GM19240 (cell line): ENCODE measurements around the gene OR2T6.
"Not testable (repeated sequence)": the region's sequence is repeated elsewhere in the genome, so short reads cannot be mapped to it uniquely, and the experiment has no call there.

Source experiments
- DNase-seq: peaks from one replicate; pipeline ENCODE4 v3.0.0; 2011; ENCODE audit warnings: low spot score; ENCODE audit not compliant: insufficient read length

The OR2T6 gene

DNA sequence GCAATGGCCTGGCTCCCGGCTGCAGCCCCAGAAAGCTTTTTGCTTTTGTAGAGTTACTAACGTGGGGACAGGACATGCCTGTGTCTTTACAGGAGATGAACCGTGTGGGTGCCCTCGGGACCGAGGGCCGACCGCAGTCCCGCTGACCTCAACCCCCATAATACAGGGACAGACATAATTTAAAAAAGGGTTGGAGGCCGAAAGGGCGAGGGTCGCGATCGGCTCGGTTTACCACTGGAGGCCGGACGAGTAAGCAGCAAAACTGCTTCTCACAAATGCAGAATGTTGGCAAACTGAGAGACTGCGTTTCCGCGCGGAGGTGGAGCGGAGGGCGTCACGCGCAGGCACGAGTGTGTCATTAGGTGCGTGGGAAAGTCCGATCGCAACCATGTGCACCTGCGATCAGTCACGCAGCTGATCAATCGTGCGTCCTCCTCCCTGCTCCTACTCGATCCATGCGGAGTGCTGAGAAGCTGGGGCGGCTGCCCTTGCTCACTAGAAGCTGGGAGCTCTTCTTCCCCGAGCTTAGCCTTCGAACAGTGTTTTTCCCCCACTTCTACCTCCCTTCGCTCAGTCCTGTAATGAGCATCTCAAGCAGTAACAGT, 58.4 kb downstream of the OR2T6 start:
- not testable (repeated sequence) for DNase-seq

- not testable (repeated sequence) for DNase-seq
Observed at GRCh38 chr1:248434913-248435312, 59.4 kb downstream of the OR2T6 start.

- DNase-seq, result not testable (repeated sequence)
Observed at GRCh38 chr1:248436303-248436702, 60.8 kb downstream of the OR2T6 start.

DNA sequence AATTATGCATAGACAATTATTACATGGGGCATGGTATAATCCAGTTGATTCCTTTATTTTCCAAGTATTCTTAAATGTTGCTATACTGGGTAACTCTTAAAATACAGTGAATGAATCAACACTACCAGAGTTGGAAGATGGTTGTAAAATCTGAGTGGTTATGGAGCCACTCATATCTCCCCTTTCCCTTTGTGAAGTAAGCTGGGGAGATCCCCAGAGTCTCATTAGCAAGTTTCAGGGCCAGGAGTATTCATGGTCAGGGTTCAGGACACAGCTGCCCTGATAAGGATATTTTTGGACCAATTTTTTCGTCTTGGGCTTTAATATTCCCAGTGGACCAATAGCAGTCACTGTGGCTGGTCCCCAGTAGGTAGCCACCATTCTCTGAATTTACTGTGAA, 63.1 kb downstream of the OR2T6 start:
- not testable (repeated sequence) for DNase-seq

DNA sequence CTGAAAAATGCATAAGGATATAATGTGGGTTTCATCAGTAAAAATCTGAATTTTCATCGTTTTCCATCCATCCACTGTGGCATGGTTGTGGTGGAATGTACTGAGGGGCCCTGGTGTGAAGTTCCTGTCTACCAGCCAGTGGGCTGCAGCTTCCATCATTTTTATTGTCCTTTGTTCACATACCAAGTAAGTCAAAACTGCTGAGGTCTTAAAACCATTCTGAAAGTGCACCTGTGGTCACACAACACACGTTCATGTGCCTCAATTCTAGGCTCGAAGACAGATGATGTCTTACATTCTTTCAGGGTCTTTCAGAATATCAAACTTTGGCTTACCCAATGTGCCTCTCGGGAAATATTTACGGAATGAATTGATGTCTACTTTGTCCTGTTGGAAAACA, 63.7 kb downstream of the OR2T6 start:
- not testable (repeated sequence) for DNase-seq
